ENCODE results near the gene SLC27A3. TPM values are rescaled to one million over a fixed set of nuclear protein-coding genes. Genes with fewer than 3 reads are reported as not detected.

SLC27A3 gene
- total RNA-seq, 1 donor = 13.8 TPM

DNA sequence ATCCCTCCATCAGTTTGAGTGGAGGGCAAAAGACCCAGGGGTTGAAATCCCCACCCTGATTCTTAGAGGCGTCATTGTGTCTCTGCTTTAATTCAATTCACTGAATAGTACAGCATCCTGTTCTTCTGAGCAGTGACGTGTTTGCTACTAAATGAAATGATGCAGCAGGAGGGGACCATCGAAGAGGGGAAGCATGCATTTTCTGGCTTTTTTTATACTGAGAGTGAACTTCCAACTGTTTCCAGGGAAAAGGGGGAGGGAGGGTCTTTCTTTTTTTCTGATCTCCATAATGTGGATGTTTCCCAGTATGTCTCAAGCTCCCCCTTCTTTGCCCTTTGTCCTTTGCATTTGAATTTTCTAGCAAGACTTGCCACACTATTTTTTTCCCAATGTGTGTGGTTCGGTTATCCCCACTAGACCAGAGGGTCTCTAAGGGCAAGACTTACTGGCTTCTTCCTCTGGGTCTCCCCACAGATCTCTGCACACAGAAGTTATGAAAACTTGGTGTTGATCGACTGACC, 44.7 kb upstream of the SLC27A3 start:
- no peak overlapping the region for H3K4me3 ChIP-seq (ENCODE audit: insufficient read depth, low read length)

GRCh38 chr1:153733970-153734369, 41.2 kb upstream of the SLC27A3 start:
- Histone ChIP-seq H4K20me1 (ENCODE audit: insufficient read depth, low read length) (no peaks in the 10 kb centered on the region), H3K9me3 (ENCODE audit: low read depth, low read length) (no peaks in the 10 kb centered on the region), H3K4me2 (ENCODE audit: insufficient read depth, low read length) (no peak overlapping the region), H3K27ac (ENCODE audit: low read depth, low read length) (no peak overlapping the region), H3K79me2 (ENCODE audit: insufficient read depth, low read length) (peaks cover 33% of the 10 kb centered on the region), H3K27me3 (ENCODE audit: insufficient read depth, low read length) (no peaks in the 10 kb centered on the region), H3K4me3 (ENCODE audit: insufficient read depth, low read length) (no peak overlapping the region), H3K36me3 (ENCODE audit: insufficient read depth, low read length) (peaks cover 7% of the 10 kb centered on the region), H2AFZ (ENCODE audit: low read length) (no peak overlapping the region), H3K4me1 (ENCODE audit: insufficient read depth, low read length) (peaks cover 10% of the 10 kb centered on the region)
- DNase-seq (ENCODE audit: insufficient read length, low spot score, missing footprints) = no peak
- TF ChIP-seq CTCF (IDR thresholded peaks at IDR 0.05; ENCODE audit: extremely low read depth, low read depth, low read length) = no peak

More for the DNA sequence above, 44.7 kb upstream of the SLC27A3 start:
- TF ChIP-seq CTCF (IDR thresholded peaks at IDR 0.05; ENCODE audit: extremely low read depth, low read depth, low read length) = no peak
- H3K79me2 ChIP-seq (ENCODE audit: insufficient read depth, low read length) = peaks cover 36% of the 10 kb centered on the region
- no peak overlapping the region for H3K4me2 ChIP-seq (ENCODE audit: insufficient read depth, low read length)
- H3K9me3 ChIP-seq (ENCODE audit: low read depth, low read length) = no peaks in the 10 kb centered on the region
- H3K4me1 ChIP-seq (ENCODE audit: insufficient read depth, low read length) = peaks cover 13% of the 10 kb centered on the region
- H3K36me3 ChIP-seq (ENCODE audit: insufficient read depth, low read length) = peaks cover 5% of the 10 kb centered on the region
- H2AFZ ChIP-seq (ENCODE audit: low read length) = no peak overlapping the region
- peak; percentile 58 for DNase-seq (ENCODE audit: insufficient read length, low spot score, missing footprints)
- H3K27me3 ChIP-seq (ENCODE audit: insufficient read depth, low read length) = no peaks in the 10 kb centered on the region
- no peak overlapping the region for H3K27ac ChIP-seq (ENCODE audit: low read depth, low read length)
- H4K20me1 ChIP-seq (ENCODE audit: insufficient read depth, low read length) = no peaks in the 10 kb centered on the region

- Histone ChIP-seq H3K79me2 (ENCODE audit: insufficient read depth, low read length) (peaks cover 28% of the 10 kb centered on the region), H2AFZ (ENCODE audit: low read length) (no peak overlapping the region), H3K27me3 (ENCODE audit: insufficient read depth, low read length) (no peaks in the 10 kb centered on the region), H3K4me2 (ENCODE audit: insufficient read depth, low read length) (no peak overlapping the region), H3K9me3 (ENCODE audit: low read depth, low read length) (no peaks in the 10 kb centered on the region), H3K4me3 (ENCODE audit: insufficient read depth, low read length) (no peak overlapping the region), H3K27ac (ENCODE audit: low read depth, low read length) (no peak overlapping the region), H4K20me1 (ENCODE audit: insufficient read depth, low read length) (no peaks in the 10 kb centered on the region), H3K4me1 (ENCODE audit: insufficient read depth, low read length) (peaks cover 5% of the 10 kb centered on the region), H3K36me3 (ENCODE audit: insufficient read depth, low read length) (peaks cover 7% of the 10 kb centered on the region)
- TF ChIP-seq CTCF (IDR thresholded peaks at IDR 0.05; ENCODE audit: extremely low read depth, low read depth, low read length) = no peak
- peak; percentile 36 for DNase-seq (ENCODE audit: insufficient read length, low spot score, missing footprints)
Measured at GRCh38 chr1:153734396-153735089, 40.7 kb upstream of the SLC27A3 start.

DNA sequence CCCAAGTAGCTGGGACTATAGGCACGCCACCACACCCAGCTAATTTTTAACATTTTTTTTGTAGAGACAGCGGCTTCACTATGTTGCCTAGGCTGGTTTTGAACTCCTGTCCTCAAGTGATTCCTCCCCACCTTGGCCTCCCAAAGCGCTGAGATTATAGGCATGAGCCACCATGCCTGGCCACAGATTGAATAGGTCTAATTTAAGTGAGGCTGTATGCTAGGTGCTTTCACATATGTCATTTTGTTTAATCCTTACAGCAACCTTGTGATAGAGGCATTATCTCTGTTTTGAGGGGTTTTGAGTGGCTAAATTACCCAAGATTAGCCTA, 40.2 kb upstream of the SLC27A3 start:
- Histone ChIP-seq H3K36me3 (ENCODE audit: insufficient read depth, low read length) (peaks cover 7% of the 10 kb centered on the region), H3K27ac (ENCODE audit: low read depth, low read length) (no peak overlapping the region), H3K4me3 (ENCODE audit: insufficient read depth, low read length) (no peak overlapping the region), H3K4me1 (ENCODE audit: insufficient read depth, low read length) (peaks cover 5% of the 10 kb centered on the region), H3K27me3 (ENCODE audit: insufficient read depth, low read length) (no peaks in the 10 kb centered on the region), H4K20me1 (ENCODE audit: insufficient read depth, low read length) (no peaks in the 10 kb centered on the region), H3K79me2 (ENCODE audit: insufficient read depth, low read length) (peaks cover 24% of the 10 kb centered on the region), H3K9me3 (ENCODE audit: low read depth, low read length) (no peaks in the 10 kb centered on the region), H3K4me2 (ENCODE audit: insufficient read depth, low read length) (no peak overlapping the region), H2AFZ (ENCODE audit: low read length) (no peak overlapping the region)
- TF ChIP-seq CTCF (IDR thresholded peaks at IDR 0.05; ENCODE audit: extremely low read depth, low read depth, low read length) = no peak
- DNase-seq (ENCODE audit: insufficient read length, low spot score, missing footprints) = no peak

Data from osteoblast (primary cell).